Stimulated activated CD4-positive, alpha-beta T cell treated with anti-CD3 and anti-CD28 coated beads, Interleukin-2, amount 100 ng/mL, for 4 hours (primary cell): Measurements from ENCODE around the gene PPP1R12B.
"Not testable (repeated sequence)": the region's sequence is repeated elsewhere in the genome, so short reads cannot be mapped to it uniquely, and the experiment has no call there.

ENCODE experiments used
- DNase-seq: peaks from one replicate; pipeline ENCODE4 v3.0.0-alpha.2; 2020; ENCODE audit warnings: low read depth

PPP1R12B gene

DNA sequence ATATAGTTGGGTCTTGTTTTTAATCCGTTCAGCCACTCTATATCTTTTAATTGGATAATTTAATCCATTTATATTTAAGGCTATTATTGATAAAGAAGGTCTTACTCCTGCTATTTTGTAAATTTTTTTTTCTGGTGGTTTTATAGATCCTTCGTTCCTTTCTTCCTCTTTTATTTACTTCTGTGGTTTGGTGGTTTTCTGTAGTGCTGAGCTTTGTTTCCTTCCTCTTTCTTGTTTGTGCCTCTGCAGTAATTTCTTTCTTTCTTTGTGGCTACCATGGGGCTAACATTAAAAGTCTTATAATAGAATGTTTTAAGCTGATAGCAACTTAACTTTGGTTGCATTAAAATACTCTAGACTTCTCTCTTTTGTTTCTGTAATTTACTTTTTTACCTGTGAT lies 135.5 kb downstream of the PPP1R12B start:
- DNase-seq, result not testable (repeated sequence)

DNA sequence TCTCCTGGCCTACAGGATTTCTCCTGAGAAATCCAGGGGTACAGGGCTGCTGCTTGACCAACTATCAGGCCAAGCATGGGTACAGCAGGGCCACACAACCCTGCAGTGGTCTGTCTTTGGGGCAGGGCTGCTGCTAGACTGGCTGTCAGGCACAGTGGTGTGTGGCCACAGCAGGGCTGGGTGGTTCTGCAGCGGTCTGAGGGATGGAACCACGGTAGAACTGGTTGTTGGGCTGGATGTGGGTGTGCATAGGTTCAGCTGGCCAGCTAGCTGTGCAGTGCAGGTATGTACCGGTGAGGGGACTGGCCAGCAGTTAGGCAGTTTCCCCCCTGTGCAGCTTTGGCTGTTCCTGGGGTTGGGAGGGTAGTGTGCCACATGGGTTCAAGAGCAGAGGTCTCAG lies 136.3 kb downstream of the PPP1R12B start:
- DNase-seq, result not testable (repeated sequence)

DNA sequence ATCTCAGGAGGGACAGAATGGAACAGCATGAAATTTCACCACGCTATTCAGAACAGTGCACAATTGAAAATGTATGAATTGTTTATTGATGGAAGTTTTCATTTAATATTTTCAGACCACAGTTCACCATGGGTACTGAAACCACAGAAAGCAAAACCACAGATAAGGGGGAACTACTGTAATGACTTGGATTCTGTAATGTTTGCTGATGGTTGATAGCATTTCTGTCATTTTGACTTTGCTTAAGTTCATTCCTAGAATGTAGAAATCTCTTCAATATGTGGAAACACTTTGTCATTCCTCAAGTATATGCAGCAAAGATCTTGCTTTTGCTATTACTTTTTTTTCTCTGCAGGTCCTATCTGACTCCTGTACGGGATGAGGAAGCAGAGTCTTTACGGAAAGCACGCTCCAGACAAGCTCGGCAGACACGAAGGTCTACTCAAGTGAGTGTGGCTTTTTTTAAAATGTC lies 139.7 kb downstream of the PPP1R12B start:
- DNase-seq, result not testable (repeated sequence)

DNA sequence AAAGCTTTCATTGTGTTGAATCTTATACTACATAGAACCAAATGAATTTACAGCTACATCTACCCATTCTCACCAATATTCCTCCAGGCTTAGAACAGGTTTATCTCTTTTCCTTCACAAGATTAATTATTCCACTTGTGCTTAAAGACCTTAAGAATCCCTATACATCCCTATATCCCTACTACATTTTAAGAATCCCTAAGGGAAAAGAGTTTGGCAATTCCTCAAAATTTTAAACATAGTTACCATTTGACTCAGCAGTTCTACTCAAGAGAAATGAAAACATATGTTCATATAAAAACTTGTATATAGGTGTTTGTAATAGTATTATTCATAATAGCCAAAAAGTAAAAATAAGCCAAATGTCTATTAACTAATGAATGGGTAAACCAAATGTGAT lies 140.6 kb downstream of the PPP1R12B start:
- DNase-seq, result not testable (repeated sequence)

DNA sequence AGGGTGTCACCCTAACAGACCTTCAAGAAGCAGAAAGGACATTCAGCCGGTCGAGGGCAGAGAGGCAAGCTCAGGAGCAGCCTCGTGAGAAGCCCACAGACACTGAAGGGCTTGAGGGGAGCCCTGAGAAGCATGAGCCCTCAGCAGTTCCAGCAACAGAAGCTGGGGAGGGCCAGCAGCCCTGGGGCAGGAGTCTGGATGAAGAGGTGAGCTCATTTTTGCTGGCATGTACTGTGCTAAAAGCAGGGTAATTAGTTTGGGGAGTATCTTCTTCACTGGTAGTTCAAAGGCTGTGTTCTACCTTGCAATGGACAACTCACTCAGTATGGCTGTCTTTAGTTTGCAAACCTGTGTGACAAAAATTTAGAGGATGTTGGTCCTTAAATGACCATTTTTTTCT lies 144.6 kb downstream of the PPP1R12B start:
- not testable (repeated sequence) for DNase-seq

DNA sequence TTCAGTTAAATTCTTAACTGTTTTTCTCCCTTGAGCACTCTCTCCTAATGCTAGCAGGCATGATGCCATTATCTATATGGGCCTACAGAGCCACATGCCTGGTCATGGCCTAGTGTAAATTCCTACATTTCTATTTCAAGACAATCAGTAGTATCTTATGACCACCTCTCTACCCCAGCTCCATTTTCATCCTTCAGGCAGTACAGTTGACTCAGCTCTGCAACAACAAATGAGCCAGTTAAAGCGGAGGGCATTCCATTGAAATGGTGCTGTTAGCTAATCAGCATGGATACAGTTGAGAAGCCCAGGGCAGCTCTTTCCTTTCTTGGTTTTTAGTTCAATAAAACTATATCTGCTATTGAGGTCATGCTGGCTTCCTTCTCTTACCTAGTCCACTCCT lies 150.0 kb downstream of the PPP1R12B start:
- DNase-seq, result no peak

DNA sequence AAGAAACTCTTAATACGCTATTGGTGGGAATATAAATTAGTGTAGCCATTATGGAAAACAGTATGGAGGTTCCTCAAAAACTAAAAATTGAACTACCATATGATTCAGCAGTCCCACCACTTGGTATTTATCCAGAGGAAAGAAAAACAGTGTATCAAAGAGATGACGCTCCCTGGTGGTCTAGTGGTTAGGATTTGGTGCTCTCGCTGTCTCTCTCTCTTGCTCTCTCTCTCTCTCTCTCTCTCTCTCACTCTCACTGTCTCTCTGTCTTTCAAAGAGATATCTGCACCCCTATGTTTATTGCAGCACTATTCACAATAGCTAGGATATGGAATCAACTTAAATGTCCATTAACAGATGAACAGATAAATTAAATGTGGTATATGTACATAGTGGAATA lies 151.5 kb downstream of the PPP1R12B start:
- DNase-seq, result not testable (repeated sequence)

DNA sequence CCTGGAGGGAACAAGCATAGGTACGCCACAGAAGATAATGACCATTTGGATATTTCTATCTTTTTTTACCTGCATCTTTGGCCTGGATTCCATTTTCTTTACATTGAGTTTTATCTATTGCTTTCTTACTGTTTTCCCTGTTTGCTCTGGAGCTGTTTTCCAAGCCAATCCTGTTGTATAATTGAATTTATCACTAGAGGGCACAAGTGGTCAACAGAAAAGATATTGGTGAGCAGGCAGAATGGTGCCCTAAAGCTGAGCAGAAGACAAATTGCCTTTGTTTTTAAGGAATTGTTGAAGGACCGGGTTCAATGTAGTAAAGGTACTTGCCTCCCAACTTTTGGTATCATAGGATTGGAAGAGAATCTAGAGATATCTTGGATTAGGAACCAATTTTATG lies 152.8 kb downstream of the PPP1R12B start:
- DNase-seq, result no peak

DNA sequence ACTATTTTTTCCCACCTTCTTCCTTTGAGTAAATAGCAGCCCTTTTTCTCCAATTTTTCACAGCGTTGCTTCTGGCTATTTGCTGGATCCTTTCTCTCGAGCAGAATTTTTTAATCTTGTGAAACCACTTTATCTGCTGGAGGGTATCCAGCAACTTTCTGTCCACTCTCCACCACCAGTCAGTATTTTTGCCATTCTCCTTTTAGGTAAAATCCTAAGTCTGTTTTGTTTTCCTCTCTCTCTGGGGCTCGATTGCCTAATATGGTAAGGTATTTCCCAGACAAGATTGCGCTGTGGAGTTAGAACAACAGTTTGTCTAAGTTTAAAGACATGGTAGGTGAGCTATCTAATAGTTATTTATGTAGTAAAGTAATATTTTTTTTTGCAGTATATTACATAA lies 156.9 kb downstream of the PPP1R12B start:
- DNase-seq, result no peak

DNA sequence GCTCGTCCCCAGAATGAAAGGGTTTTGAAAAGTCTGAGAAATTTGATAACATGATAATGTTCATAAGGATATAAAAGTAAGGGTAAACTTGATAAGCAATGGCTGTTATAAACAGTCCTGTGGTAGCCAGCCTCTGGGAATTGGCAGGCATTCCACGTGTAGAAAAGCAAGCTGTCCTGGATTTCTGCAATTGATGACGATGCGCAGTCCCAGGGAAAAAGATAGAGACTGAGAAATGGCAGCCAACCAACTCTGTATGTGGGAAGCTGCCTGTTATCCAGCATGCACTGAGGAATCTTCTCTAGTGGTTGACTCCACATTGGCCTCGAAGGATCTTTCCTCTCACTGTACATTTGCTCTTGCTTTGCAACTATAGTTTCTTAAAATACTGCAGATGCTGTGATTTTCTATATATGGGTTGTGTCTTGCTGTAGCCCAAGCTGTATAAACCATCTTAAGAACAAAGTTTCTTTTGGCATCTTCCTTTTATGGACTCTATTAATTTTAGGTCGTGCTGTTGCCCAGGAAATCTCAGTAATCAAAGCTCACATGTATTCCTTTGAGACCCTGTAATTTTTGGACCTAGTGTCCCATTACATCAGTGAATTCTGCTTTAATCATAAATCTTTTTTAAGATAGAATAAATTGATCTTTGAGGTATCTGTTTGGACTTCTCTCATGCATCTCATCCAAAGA lies 157.5 kb downstream of the PPP1R12B start:
- DNase-seq, result not testable (repeated sequence)

DNA sequence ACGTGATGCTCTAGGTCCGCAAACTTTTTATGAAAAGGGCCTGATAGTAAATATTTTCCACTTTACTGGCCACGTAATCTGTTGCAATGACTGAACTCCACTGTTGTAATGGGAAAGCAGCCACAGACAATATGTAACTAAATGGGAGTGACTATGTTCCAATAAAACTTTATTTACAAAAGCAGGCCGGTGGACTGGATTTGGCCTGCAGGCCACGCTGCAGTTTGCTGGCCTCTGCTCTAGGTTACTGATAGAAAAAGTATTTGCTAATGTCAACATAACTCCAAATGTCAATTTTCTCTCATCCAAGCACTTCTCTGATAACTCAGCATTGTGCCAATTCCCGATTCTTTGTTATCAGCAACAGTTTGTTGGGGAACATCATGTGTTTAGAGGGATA lies 160.4 kb downstream of the PPP1R12B start:
- DNase-seq, result not testable (repeated sequence)

DNA sequence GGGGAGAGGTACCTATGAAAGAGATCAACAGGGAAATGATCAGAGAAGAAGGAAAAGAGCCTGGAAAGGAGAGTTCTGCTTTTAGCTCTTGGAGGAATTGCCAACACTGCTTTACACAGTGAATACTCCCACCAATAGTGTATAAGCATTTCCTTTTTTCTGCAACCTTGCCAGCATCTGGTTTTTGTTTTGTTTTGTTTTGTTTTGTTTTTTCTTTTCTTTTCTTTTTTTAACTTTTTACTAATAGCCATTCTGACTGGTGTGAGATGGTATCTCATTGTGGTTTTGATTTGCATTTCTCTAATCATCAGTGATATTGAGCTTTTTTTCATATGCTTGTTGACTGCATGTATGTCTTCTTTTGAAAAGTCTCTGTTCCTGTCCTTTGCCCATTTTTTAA lies 165.4 kb downstream of the PPP1R12B start:
- not testable (repeated sequence) for DNase-seq

DNA sequence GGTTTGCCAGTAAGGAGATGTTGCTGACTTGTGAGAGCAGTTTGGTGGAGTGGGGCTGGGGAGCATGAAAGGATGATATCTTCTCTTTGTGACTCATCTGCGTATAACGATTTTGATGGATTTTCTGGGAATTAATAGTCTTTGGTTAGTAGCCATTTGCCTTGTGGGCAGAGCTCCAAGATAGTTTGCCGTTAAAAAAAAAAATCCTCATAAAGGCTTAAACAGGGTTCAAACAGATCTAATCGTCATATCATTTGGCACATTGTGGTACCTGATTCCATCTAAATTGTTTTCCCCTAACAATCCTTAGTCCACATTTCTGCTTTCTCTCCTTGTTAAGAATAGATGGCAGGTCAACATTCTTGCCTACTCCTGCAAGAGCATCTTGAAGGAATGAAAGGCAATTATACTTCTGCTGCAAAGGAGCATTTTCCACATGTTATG lies 168.0 kb downstream of the PPP1R12B start:
- no peak for DNase-seq

DNA sequence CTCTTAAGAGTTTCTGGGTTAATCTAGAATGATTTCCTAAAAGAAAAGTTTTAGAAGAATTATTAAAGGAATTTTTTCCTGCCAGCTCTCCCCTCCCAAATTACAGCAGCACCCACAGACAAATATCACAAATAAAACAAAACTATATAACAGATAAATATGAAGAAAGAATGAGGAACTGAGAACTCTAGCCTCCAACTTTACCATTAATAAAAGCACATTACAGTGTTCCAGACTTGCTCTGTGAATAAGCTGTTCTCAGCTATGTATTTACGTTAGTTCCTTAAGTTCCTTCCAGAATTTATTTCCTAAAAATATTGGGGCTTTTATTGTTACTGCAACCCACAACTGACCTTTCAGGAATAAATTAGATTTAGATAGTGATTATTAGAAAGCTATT lies 168.6 kb downstream of the PPP1R12B start:
- not testable (repeated sequence) for DNase-seq

DNA sequence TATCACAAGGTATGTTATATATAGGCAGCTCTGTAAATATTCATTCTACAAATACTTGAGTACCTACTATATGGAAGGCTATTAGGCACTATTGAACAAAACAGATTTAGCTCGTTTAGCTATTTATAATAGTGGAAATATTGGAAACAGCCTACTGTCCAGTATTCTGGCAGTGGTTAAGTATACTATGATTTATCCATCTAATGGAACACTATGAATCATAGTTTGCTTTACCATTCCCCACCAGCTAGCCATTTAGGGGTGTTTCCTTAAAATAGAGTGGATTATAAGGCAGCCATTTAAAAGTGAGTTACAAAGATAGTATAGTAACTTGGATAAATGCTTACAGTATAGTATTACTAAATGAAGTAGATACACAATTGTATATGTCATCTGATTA lies 169.7 kb downstream of the PPP1R12B start:
- not testable (repeated sequence) for DNase-seq

DNA sequence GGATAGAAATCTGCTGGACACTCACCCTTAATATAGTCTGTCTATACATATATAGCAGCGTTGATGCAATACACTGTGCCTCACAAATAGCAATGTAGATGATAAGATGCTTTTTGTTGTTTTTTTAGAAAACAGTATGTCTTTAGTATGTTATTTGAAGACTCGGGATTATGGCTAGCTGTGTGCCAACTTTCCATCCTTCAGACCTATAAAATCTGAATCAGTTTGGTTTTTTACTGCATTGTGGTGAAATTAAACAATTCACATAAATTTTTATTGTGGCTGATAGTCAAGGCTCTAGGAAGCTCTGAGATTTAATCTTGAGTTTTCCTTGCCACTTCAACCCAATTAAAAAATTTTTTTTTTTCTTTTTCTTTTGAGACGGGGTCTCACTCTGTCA lies 170.4 kb downstream of the PPP1R12B start:
- not testable (repeated sequence) for DNase-seq

DNA sequence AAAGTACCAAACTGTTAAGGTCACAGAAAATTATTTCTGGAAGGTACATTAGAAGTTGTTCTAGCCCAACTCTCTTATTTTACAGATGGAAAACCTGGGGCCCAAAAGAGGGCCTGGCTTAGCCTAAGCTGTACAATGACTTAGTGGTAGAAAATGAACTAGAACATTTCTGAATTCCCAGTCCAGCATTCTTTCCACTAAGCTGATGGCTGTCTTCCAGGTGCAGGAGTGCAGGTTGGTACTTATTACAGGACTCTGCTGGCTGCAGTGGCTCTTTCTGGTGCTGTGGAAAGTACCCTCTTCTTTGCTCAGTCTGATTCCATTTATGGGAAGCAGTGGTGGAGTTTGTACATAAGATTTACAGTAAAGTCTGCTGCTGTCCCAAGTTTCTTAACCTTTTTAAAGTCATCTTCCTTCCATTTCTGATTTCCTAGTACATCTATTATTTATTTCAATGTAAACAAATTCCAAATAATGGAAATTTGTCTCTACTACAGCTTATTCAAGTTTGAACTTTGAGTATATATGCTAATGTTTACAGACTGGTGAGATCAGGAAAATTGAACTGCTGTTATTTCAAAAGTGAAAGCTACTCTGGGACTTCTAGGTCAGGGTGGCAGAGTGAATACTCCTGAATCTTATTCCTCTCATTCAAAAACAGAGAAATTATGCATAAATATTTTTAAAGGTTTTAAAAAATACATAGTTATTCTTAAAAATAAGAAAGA lies 171.8 kb downstream of the PPP1R12B start:
- not testable (repeated sequence) for DNase-seq

DNA sequence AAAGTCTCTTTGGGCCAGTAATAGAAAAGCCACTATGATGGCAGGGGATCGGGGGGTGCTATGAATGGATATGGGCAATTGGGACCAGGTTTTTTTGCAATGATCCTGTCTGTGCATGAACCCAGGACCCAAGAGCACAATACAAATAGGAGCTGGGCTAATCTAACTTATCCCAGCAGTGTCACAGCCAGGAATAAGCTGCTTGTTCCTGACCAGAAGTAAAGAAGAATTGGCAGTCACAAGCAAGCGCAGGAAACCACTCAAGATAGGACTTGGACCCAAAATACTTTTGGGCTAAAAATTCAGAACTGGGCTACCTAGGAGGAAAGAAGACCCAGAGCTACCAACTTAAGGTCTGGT lies 172.3 kb downstream of the PPP1R12B start:
- not testable (repeated sequence) for DNase-seq

DNA sequence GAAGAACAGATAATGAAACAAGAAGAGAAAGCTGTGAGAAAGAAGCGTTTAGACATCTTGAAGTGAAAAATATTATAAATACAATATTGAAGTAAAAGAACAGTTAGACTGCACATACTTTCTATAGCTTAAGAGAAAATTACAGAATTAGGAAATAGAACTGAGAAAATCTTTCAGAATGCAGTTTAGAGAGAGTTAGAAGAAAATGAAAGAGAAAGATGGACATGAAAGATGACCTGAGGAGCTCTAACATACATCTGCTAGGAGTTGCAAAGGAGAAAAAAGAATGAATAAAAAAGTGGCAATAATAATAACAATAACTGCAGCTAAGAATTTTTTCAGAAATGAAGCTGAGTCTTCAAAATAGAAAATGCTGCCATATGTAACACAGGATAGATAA lies 173.0 kb downstream of the PPP1R12B start:
- not testable (repeated sequence) for DNase-seq

DNA sequence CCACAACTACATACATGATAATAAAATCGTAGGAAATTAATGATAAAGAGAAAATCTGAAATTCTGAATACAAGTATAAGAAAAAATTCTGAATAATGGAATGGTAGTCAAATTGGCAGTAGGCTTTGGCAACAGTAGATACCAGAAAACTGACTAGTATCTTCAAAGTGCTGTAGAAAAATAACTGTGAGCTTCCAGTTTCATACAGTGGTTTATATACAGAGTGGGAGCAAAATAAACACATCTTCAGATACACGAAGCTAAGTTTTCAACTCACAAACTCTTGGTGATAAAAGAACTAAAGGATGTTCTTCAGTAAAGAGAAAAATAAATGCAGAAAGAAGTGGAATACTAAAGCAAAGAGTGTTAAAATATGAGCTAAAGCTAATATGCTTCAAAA lies 173.4 kb downstream of the PPP1R12B start:
- no peak for DNase-seq

DNA sequence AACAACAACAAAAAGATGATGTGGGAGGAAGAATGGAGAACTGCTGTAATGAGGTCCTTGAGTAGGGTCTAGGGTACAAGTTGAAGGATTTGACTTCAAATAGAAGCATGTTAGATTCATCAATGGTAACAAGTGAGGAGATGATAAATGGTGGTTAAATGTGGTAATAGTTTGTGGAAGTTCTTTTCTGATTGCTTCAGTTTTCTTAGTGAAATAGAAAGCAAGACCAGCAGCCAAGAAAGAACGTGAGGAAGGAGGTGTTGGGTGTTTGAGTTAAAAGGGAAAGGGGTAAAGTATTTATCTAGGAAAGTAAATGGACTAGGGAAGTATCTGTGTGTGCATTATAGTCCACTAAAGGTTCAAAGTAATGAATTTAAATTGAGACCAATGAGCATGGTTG lies 177.6 kb downstream of the PPP1R12B start:
- DNase-seq, result not testable (repeated sequence)

DNA sequence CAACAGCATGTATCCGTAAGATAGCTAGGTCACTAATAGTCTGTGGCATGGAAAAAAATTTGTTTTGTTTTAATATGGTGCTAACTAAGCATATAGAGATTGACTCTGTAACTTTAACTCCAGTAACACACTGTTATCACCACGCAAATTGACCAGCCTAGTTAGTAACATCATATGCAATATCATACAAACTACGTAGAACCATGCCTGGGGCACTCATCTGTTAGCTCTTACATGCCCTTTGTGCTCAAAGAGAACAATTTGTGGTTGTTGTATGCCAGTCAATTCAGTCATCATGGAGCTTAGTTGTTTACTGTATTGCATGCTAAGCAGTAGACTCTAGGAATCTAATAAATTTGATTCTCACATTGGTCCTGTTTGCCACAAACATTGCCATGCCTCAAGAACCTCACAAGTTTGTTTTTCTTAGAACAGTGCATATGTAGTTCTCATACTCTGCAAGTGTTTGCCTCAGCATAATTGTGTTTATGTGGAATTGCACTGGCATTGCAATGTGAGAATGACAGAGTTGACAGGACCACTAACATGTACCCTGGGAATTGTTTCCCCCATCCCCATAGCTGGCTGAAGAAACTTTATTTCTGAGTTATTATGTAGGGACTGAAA lies 179.7 kb downstream of the PPP1R12B start:
- not testable (repeated sequence) for DNase-seq

DNA sequence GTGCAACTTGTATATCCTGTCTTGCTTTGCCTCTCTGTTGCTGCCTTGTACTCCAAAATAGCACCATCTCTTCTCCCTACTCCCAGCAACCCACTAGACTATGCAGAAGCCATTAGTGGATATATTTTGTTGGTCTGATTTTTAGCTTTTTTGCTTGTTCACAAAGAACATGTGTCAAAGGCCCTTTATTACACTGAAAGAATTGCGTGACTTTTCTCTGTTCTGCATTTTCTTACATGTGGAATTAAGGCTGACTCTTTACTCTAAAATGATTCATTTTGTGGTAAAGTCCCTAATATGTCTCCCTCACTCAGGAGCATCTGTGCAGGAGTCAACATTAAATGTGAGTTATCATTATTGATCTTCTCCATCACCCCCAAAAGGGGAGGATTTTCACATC lies 182.2 kb downstream of the PPP1R12B start:
- DNase-seq, result not testable (repeated sequence)
